ENCODE data around the gene ARMH1.
"Not testable (repeated sequence)": the region's sequence is repeated elsewhere in the genome, so short reads cannot be mapped to it uniquely, and the experiment has no call there.

The ARMH1 gene

GRCh38 chr1:44660176-44660575 is 14.3 kb upstream of the ARMH1 start:
- intact Hi-C loops (cut with DNase I): no loop called here
- peak; percentile 72 to 94 (median 89) for DNase-seq

- intact Hi-C loops (cut with DNase I): no loop called here
- peak in 1 of 42 donors; percentile 10 for DNase-seq
These were observed 12.5 kb upstream of the ARMH1 start for GRCh38 chr1:44661781-44662682.

- peak in 1 of 42 donors; percentile 3 for DNase-seq
- intact Hi-C loops (cut with DNase I): no loop called here
These were observed 11.9 kb upstream of the ARMH1 start for GRCh38 chr1:44662683-44663030.

GRCh38 chr1:44663417-44663816 is 11.1 kb upstream of the ARMH1 start:
- peak in 1 of 42 donors; percentile 2 for DNase-seq
- intact Hi-C loops (cut with DNase I): no loop called here

DNA sequence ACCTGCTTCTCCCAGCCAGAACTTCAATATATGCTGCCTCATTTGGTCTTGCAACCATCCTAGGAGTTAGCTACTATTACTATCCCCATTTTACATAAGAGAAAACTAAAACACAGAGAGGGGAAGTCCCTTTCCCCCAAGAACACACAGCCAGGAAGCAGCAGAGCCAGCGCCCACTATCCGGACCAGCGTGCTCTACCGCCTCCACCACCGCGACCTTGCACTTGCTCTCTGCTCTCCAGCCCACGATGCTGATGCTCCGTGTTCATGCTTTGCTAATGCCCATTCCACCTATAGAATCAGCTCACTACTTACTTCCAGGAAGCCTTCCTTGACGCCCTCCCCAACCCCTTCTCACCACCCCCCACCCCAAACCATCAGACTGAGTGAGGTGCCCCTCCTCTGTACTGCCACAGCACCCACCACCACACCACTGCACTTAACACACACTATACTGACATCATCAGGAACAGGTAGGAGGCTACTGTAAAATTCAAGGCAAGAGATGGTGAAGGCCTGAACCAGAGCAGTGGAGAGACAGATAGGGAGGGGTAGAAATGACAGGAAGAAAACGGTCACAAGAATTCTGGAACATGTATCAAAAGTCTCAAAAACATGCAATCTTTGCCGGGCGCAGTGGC is 9.7 kb upstream of the ARMH1 start:
- DNase-seq: peak in 1 of 42 donors; percentile 9
- intact Hi-C loops (cut with DNase I): no loop called here

GRCh38 chr1:44666719-44667118 is 7.8 kb upstream of the ARMH1 start:
- intact Hi-C loops (cut with DNase I); DNase-seq: not testable (repeated sequence)

- intact Hi-C loops (cut with DNase I): no loop called here
- DNase-seq: peak in 7 of 42 donors; percentile 31 to 74 (median 38)
These were observed 3.5 kb upstream of the ARMH1 start for GRCh38 chr1:44670751-44671640.

- intact Hi-C loops (cut with DNase I): no loop called here
- DNase-seq: peak in 15 of 42 donors; percentile 17 to 78 (median 41)
These were observed 2.1 kb upstream of the ARMH1 start for GRCh38 chr1:44672254-44672955.

DNA sequence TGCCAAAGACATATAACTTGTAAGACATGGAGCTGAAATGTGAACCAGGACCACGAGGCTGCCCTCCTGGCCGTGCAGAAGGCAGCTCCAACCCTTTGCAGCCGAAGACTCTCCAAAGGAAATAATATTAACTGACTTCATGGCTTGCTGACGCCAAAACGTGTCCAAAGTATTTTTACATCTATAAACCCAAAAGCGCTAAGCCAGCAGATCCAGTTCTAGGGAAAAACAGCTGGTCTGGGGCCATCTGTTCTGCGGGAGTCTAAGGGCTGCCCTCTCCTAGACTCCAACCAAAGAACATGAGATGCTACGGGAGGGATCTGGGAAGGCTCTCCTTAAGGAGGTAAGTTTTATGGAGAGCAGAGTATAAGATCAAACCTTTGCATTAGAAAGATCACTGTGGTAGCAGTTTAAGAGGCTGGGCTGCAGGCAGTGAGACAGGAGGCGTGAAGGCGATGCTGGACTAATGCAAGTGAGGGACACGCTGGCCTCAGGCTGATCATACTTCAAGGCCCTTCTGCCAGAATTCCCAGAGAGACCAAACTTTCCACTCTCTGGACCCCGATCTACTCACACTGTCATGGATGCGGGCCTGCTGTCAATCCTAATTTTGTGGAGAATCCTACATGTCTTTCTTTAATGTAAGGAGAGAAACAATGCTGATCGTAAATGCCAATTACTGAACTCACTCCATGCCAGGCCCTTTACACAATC is 1.4 kb upstream of the ARMH1 start:
- DNase-seq: peak in 1 of 42 donors; percentile 33
- intact Hi-C loops (cut with DNase I): no loop called here

DNA sequence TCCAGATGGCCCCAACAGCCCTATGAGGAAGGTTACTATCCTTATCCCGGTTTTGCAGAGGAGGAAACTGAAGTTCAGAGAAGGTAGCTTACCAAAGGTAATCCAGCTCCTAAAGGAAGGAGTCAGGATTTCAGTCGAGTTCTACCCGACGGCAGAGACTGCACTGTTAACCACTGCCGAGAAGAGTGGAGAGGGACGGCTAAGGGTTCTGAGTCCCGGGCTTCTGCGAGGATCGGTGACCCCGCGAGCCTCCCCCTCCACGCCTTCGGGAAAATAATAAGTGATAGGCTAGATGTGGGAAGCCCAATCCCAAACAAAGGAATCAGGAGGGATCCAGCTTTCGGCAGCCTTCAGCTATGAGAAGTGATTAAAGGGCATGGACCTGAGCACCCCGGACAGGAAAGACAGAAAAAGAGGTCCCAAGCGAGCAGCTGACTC is 820 bp upstream of the ARMH1 start:
- intact Hi-C loops (cut with DNase I): no loop called here

DNA sequence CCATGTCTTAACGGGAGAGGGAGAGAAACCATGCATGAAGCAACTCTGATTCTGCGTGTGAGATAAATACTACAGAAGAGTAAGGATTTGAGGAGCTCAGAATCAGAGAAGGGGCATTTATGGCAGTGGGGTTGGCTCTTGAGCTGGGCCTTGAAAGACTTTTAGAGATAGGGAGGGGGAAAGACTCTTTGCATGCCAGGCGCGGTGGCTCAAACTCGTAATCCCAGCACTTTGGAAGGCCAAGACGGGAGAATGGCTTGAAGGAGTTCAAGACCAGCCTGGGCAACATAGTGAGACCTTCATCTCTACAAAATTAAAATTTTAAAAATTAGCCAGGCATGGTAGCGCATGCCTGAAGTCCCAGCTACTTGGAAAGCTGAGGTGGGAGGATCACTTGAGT is 672 bp downstream of the ARMH1 start:
- no peak for DNase-seq
- intact Hi-C loops (cut with DNase I): no loop called here

More for the DNA sequence above, 820 bp upstream of the ARMH1 start:
- peak in 2 of 42 donors; percentile 16 to 23 for DNase-seq

- intact Hi-C loops (cut with DNase I): no loop called here
- no peak for DNase-seq
These were observed 2.1 kb downstream of the ARMH1 start for GRCh38 chr1:44676484-44677200.

GRCh38 chr1:44677201-44677766 is 2.8 kb downstream of the ARMH1 start:
- intact Hi-C loops (cut with DNase I): no loop called here
- no peak for DNase-seq

DNA sequence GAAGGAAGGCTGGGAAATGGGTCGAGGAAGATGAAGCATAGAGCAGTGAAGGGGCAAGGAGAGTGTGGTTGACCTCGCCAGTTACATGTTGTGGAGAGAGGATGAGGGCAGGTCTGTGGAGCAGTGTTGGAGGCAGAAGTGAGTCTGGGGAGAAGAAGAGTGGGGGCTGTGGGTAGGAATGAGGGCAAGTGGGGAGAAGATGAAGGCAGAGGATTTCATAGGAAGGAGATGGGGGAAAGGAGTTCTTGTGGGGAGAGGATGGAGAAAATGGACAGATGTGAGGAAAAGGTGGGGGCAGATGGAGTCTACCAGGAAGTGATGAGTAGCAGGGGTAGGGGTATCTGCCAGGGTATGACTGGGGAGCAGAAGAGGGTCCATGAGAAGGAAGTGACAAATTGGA is 3.6 kb downstream of the ARMH1 start:
- intact Hi-C loops (cut with DNase I): no loop called here
- no peak for DNase-seq

GRCh38 chr1:44678626-44679025 is 4.1 kb downstream of the ARMH1 start:
- no peak for DNase-seq
- intact Hi-C loops (cut with DNase I): no loop called here

DNA sequence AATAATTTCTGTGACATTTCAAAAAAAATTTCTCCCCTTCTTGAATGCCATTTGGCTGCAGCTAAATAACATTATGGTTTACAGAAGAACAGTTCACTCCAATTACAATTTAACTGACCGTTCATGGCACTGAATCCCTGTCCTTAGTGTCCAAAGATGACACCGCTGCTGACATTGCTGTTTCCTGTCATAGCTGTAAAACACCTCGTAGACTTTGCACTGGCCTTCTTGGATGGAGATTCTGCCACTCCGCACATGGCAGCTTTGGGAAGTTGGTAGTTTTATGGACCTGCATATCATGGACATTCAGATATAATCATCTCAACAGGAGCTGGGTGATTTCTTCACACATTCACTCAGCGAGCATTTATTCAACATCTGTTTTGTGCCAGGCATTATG is 5.0 kb downstream of the ARMH1 start:
- intact Hi-C loops (cut with DNase I): no loop called here

More for the DNA sequence above, 5.0 kb downstream of the ARMH1 start:
- no peak for DNase-seq

Measured in head of caudate nucleus (tissue), 42 donors.